GM21723 (cell line): Measurements from ENCODE around the gene VIPR2.
"Not testable (repeated sequence)": the region's sequence is repeated elsewhere in the genome, so short reads cannot be mapped to it uniquely, and the experiment has no call there.

ENCODE experiments used
- ATAC-seq: cut with Tn5 transposase; IDR thresholded peaks from one replicate; pipeline ENCODE4 v1.9.1; 2021; ENCODE audit warnings: mild to moderate bottlenecking, moderate library complexity; ENCODE audit not compliant: unreplicated experiment

VIPR2 gene

GRCh38 chr7:159144758-159145489 lies at the start of gene VIPR2:
TSS of gene VIPR2 (minus strand) at chr7:159144867. CDS start at chr7:159144771, 96 bp downstream.
- no peak for ATAC-seq

GRCh38 chr7:159193543-159194090 lies 49.0 kb upstream of the VIPR2 start:
- no peak for ATAC-seq

GRCh38 chr7:159192725-159193453 lies 48.2 kb upstream of the VIPR2 start:
- no peak for ATAC-seq

GRCh38 chr7:159192013-159192412 lies 47.3 kb upstream of the VIPR2 start:
- no peak for ATAC-seq

GRCh38 chr7:159191236-159191635 lies 46.6 kb upstream of the VIPR2 start:
- no peak for ATAC-seq

- ATAC-seq, result no peak
These were observed 43.3 kb upstream of the VIPR2 start for GRCh38 chr7:159188011-159188410.

- no peak for ATAC-seq
These were observed 34.6 kb upstream of the VIPR2 start for GRCh38 chr7:159179241-159179640.

- no peak for ATAC-seq
These were observed 32.8 kb upstream of the VIPR2 start for GRCh38 chr7:159177284-159177953.

- no peak for ATAC-seq
These were observed 31.1 kb upstream of the VIPR2 start for GRCh38 chr7:159175792-159176191.

- not testable (repeated sequence) for ATAC-seq
These were observed 30.4 kb upstream of the VIPR2 start for GRCh38 chr7:159175100-159175499.

GRCh38 chr7:159172400-159172799 lies 27.7 kb upstream of the VIPR2 start:
- no peak for ATAC-seq

GRCh38 chr7:159169391-159169790 lies 24.7 kb upstream of the VIPR2 start:
- no peak for ATAC-seq

GRCh38 chr7:159167139-159167538 lies 22.5 kb upstream of the VIPR2 start:
- no peak for ATAC-seq

GRCh38 chr7:159166530-159166929 lies 21.9 kb upstream of the VIPR2 start:
- ATAC-seq, result no peak

GRCh38 chr7:159165352-159165751 lies 20.7 kb upstream of the VIPR2 start:
- ATAC-seq, result no peak

GRCh38 chr7:159163703-159164301 lies 19.1 kb upstream of the VIPR2 start:
- not testable (repeated sequence) for ATAC-seq

- not testable (repeated sequence) for ATAC-seq
These were observed 17.5 kb upstream of the VIPR2 start for GRCh38 chr7:159162050-159162626.

GRCh38 chr7:159160450-159160849 lies 15.8 kb upstream of the VIPR2 start:
- no peak for ATAC-seq

- ATAC-seq, result no peak
These were observed 15.1 kb upstream of the VIPR2 start for GRCh38 chr7:159159731-159160130.

- no peak for ATAC-seq
These were observed 14.3 kb upstream of the VIPR2 start for GRCh38 chr7:159158888-159159405.
